OCI-M2 (cell line): ENCODE results near the gene TBX10.
"Not testable (repeated sequence)": the region's sequence is repeated elsewhere in the genome, so short reads cannot be mapped to it uniquely, and the experiment has no call there.

Experiments
- DNase-seq: peaks from one replicate; lab custom pipeline; 2025; ENCODE audit not compliant: unreplicated experiment; lab: John Stamatoyannopoulos, UW

The TBX10 gene

DNA sequence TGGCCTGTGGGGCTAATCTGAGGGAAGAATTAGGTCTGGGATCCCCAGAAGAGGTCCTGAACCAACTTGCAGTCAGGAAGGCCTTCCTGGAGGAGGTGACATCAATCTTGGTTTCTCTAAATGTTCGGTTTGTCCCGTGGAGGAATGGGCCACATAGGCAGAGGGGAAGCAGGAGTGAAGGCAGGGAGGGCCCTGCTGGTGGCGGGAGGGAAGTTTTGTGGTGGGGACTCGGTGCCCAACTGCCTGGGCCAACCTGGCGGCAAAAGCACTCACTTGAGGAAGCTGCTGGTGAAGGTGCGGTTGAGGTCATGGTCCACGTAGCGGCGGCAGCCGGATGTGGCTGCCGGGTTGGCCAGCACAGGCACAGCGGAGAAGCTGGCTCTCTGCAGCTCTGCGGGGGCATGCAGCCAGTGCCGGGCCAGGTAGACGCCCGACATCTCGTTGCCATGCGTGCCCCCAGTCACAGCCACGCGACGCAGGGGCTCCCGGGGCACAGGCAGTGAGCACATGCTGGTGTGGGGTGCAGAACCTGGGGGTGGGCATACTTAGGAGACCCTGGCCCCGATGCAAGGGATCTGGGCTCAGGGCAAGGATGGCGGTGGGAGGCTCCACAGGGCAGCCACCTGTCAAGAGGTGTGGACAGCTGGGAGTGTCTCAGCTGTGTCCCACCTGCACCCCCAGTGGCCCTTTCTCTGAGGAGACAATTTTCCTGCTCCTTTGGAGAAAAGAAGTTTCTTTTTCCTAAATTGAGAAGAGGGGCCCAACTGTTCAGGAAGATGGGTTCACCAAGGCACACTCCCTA lies 7.2 kb upstream of the TBX10 start:
- no peak for DNase-seq

DNA sequence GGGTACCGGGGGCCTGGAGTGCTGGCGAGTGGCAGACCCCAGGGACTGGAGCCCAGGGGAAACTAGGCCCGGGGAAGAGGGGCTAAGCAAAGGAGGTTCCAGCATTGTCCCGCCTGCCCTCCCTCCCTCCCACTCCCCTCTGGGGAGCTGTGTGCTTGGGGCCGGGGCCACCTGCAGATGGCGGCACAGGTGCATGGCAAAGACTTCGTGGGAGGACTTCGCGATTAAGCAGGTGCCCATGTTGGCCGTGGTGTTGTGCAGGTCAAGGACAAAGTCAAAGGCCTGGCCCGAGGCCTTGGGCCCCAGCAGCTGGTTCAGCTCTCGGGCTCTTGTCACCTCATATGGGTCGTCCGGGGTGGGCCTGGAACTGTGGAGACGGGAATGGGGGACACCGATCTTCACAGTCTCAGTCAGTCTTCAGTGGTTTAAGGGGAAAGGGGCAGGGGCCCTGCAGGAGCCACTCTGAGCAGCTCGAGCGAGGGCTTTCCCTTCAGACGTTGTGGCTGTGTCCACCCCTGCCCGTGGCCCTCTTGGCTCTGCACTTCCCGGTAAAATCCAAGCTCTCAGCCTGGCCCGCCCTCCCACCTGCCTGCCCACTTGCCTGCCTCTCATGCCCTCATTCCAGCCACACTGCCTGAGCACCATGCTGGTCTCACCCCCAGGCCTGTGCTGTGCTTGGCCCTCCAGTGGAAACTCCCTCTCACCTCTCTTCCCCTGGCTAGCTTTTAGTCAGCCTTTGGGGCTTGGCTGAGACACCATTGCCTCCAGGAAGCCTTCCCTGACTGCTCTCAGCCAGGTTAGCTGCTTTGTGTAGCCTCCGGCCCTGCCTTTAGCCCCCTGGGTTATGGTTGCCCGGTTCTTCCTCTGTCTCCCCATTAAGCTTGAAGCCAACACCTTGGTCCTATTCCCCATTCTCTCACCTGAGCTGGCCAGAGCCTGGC lies 6.2 kb upstream of the TBX10 start:
- DNase-seq = no peak

DNA sequence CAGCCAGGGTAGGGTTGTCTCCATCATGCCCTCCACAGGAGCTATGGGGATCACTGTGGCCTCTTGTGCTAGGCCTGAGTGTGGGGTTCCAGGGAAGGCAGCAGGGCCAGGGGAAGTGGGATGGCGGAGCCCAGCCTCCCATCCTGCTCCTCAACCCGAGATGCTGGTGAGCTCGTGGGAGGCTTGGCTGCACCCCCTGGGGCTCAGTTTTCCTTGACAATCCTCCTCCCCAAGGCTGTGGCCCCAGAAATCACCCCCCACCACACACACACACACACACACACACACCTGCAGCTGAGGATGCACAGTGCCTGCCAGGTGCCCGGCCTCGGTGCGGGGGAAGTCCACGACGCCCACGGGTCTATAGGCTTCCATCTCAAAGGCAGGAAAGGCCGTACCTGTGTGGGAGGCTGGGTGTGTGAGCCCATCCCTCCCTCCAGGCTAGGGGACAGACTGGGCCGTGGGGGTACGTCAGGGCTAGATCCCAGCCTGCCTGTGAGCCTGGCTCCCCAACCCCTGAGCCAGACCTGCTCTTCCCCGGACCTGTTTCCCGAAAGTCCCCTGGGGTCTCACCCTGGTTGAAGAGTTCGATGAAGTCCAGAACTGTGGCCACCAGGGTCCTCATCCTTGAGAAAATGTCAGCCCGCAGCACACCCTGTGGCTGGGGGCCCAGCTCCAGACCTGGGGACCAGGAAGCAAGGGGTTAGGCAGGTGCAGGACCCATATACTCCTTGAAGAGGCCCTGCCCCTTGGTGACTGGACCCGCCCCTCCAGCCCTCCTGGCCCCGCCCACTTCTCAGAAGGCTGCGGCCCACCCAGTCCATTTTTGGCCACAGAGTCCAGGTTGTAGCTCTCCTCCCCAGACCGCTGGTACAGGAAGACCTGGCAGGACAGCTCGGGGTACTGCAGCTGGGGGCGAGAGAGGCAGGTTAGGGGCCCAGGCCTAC lies 5.2 kb upstream of the TBX10 start:
- DNase-seq = no peak

DNA sequence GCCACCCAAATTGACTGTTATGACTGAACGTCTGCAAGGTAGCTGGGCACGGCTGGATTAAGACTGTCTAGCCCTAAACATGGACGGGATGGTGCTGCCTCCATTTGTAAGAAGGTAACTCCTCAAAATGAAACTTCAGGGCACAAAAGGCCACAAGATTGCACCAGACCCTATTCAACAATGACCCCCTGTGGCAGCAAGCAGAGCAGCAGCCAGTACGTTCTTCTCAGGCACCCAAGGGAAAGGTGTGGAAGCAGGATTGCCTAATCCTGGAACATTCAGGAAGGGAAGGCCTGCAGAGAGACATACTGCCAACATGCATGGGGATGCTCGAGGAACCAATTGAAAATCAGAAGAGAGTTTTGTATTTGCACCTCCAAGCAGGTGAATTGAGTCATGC lies 4.5 kb upstream of the TBX10 start:
- no peak for DNase-seq

DNA sequence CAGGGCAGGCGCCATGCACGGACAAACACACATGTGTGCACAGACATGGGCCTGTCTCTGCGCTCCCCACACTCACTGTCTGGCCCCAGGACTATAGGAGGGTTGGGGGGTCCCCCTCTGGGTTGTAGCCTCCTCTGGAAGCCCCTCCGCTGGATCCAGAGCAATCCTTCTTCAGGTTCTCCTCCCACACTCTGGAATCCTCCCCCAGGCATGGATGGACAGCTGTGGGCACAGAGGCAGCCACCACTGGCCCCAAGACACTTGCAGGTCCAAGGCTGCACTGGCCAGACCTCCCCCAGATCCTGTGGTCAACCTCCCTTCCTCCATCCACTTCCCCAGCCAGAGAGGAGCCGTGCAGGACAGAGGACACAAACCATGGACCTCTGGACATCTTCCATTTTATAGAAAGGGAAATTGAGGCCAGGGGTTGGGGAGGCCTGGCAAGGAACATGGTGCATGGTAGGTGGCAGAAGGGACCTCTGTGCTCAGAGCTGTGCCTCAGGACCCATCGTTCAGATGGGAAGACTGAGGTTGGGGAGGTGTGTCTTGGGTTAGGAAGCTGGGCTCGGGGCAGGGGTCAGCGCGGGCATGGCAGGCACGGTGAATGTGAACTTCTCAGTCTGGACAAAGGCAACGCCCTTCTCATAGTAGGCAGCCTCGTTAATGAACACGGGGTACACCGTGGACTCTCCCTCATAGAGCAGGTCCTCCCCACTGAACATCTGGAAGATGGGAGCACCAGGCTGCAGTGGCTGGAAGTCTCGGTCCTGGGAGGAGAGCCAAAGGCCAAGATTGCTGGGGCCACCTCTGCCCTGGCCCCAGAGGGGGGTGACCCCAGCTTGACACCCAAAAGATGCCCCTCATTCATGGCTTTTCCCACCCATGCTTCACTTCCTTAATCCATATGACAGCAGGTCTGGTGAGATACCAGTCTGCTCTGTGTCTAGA lies 2.9 kb upstream of the TBX10 start:
- no peak for DNase-seq

DNA sequence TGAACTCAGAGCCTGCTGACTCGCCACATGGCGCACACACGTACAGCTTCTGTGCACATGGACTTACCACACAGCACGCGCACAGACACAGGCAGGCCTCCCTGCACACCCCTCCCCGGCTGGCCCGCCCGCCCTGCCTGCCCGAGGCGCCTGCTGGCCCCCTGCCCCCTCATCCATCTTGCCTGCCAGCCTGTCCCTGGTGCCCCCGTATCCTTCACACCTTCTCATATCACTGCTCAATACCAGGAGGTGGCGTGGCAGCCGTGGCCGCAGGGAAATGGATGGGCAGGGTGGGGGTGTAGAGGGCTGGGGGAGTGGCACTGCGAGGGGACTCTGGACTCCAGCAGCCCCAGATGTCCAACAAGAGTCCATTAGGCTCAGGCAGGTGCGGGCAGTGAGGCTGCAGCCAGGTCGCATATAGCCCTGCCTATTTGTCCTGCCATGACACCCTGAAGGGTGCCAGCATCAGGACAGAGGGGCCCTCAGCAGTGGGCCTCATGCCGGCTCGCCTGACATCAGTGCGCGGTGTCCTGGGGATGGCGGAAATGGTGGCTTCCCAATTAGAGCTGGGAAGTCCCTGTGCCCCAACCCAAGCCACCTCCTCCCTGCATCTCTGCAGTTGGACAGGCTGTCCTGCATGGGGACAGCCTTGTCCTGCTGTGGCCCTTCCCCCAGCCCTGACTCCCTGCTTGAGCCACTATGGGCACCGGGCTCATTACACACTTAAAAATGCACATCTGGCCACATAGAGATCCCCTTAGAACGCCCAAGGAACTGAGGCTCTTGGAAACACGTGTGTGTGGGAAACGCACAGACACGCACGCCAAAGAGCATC lies 2.0 kb upstream of the TBX10 start:
- no peak for DNase-seq

DNA sequence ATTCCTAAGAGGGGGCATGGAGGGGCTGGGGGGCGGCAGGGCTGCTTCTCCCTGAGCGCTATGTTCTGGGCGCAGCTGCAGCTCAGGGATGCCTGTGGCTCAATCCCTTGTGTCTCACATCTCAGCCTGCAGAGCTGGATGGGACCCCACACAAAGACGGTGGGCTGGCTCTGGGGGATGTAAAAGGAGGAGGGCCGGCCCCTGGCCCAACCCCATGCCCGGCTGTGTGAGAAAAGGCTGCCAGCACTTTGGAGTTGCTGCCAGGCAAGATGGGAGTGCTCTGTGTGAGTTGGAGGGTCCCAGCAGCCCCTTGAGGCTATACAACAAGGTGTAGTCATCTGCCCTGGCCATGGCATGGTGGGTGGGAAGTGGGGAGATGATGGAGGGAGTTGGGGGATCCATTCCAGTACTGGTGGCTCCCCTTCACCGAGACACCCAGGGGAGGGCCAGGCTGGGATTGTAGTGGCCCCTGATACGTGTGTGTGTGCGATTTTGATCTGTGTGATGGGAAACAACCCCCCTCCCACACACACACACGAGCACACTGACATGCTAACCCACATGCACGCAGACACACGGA lies 1.3 kb upstream of the TBX10 start:
- DNase-seq = no peak

DNA sequence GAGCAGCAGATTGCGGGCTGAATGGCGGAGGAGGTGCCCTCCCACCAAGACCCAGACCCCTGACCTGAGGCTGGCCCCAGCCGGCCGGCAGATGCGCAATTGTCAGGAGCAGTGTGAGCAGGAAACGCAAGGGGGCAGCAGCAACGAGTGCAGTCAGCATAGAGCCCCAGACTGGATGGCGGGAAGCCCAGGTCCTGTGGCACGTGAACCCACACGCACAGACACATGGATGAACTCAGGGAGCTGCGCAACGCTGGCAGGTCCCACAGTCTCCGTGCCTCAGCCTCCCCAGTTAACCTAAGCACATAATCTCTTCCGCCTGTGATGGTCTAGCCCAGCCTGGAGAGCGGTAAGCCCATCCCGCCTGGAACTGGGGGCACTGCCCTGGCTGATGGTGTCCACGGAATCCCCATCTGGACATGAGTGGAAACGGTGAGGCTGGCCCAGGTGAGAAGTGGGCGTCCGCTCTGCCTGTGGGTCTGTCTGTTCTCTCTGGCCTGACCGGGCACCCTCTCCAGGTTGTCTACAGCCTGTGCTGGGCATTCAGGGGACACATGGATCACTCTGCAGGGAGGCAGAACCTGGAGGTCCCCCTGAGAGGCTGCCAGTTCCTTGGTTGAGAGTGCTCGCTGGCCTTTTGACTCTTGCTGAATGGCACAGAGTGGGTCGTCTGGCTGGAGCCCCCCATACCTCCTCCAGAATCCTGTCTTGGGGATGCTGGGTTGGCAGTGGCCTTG lies 626 bp upstream of the TBX10 start:
- no peak for DNase-seq

DNA sequence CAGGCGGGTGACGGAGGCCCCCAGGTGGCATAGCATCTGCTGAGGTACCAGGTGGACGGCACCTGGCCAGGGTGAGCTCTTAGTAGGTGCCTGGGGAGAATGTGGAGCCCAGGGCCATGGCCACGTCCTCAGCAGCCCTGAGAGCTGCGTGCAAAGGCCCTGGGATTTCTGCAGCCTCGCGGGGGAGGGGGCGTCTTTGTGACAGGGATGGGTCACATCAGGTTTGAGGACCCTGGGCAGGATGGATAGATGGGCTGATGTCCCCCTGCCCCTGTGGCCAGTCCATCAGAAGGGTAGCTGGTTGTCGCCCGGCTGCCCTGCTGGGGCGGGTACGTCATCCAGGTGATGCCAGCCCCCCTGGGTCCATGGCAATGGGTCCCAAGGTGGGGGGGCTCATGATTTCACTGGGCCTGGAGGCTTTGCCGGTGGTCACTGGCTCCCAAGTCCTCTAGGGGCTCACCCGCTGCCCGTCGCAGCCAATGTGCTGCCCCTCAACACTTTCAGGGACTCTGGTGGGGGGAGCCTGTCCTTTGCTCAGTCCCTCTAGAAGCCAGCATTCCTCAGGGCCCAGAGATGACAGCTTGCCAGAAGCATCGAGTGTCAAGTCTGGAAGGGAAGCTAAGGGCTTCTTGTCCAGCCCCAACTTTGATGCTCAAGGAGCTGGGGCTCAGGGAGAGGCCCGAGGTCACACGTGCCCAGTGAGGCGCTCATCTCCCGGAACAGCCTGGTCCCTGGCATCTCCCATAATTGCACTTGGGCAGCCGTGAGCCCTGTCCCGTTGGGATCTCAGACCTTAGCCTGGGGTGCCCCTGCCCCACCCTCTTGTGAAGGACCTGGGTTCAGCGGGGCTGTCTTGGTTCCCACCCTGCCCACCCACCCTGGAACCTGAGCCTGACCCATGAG lies 777 bp downstream of the TBX10 start:
- DNase-seq = no peak

DNA sequence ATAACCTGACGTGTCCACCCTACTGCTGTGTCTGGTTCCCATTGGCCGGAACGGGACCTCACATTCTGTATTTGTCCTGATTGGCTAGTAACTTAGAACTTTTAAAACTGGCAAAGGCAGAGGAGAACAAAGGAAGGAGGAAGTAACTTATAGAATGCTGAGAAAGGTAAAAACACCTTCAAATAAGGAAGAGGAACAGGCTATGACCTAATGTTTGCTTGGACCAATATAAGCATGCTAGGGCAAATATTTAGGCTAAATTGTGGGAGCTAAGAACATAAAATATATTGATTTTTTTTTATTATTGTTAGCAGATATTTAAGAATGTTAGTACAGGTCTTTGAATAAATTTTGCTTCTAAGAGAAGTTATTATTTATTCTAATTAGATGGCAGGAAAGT lies 2.1 kb downstream of the TBX10 start:
- DNase-seq = not testable (repeated sequence)

DNA sequence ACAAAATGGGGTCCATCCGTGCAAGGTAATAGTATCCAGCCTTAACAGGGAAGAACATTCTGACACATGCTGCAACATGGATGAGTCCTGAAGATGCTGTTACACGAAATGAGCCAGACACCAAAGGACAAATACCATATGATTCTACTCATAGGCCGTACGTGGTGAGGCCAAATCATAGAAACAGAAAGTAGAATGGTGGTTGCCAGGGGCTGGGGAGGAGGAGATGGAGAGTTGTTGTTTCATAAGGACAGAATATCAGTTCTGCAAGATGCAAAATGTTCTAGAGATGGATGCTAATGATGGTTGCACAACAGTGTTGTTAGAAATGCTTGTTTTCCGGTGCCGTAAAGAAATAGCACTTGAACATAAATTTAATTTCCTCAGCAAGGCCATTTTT lies 2.6 kb downstream of the TBX10 start:
- DNase-seq = no peak

DNA sequence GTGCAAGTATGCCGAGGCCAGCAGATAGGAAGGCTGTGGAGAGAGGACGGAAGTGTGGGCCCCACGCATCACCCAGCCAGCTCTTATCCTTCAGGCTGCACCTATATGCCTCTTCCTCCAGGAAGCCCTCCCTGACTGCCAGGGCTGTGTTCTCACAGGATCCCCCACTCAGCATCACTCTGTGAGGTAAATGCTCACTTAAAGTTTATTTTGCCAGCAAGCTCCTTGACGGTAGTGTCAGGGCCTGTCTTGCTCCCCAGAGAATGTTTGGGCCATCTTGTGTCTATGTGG lies 4.4 kb downstream of the TBX10 start:
- DNase-seq = no peak

DNA sequence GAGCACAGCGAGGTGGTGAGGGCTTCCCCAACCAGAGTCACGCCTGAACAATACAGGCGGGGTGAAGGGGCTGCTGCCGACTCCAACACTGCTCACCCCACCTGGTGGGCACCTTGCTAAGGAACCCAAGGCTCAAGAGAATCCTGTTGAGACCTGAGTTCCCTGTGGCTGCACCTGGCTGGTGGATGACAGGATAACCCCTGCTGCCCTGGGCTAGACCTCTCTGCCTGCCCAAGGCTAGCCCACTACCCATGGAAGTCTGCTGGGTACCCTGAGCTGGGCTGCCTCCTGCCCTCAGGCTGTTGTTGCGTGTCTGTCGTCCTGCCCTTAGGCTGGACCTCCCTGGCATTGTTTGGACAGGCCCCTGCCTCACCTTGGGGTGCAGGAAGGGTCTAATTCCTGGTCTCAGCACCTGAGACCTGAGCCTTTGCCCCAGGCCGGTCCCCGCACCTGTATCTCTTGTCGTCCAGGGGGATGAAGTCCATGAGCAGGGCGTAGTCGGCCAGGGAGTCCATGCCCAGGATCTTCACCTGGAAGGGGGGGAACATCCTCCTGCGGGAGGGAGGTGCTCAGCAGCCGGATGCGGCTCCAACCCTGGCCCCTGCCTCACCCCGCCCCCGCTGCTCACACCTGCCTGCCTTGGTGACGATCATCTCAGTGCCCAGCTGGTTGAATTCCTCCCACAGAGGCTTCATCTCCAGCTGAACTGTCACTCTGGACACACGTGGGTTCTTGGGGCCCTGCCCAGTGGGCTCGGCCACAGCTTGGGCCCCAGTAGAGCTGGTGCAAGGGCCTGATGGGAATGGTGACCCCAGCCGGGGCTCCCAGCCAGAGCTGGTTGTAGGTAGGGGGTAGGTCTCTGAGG lies 5.0 kb downstream of the TBX10 start:
- no peak for DNase-seq

DNA sequence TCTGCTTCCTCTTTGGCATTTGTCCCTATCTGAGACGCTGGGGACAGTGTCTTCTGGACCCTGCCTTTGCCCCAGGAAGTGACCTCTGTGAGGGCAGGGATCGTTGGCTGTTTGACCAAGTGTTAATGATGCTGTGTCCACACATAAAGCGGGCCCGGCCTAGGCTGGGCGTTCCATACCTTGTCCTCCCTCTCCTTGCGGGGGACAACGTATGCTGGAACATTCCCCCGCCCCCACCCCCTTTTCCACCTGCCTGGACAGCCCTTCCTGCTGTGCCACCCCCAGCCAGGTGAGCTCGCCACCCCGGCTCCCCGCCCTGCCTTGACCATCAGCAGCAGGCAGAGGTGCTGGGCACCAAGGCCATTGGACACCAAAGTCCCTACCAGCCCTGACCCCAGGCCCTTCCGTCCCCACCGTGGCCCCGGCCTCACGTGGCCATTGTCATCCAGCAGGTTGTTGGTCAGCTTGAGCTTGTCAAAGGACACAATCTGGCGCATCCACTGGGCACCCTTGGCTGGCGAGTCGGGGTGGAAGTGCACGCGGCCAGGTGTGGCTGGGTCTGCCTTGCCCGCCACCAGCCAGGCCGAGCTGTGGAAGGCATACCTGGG lies 5.7 kb downstream of the TBX10 start:
- DNase-seq = no peak

DNA sequence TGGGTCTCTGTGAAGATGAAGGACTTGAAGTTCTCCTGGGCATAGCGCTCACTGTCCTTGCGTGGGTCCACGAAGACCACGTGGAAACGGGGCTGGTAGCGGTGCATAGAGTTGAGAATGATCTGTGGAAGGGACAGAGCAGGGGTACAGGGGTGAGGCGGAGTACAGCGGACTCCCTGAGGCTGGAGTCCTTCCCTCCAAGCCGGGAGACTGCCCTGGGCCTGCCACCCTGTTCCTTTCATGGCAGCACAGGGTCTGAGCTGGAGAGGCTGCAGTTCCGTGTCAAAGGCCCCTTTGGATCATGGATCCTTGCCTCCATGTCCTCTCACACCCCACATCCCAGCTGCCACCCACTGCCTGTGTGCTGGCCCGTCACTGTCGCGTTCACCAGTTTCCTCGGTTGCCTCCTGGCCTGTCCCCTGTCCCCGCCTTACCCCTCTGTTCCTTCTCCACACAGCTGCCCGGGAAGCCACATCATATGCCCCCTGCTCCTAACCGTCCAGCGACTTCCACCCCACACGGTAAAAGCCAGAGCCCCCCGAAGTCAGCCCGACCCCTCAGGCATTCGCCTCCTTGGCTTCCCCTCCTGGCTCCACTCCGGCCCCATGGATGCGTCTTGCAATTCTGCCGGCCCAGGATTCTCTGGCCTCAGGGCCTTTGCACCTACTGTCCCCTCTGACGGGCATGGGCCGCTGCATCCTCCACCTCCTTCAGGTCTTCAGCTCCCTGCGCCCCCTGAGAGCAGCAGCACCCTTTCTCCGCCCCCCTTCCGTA lies 6.4 kb downstream of the TBX10 start:
- DNase-seq = no peak
